ENCODE measurements around the gene PXMP4.
A peak's percentile ranks its signal among the peaks of the same experiment; 100 is the strongest.

PXMP4 gene

GRCh38 chr20:33687993-33688937 is 31.8 kb downstream of the PXMP4 start:
- Histone ChIP-seq H3K4ac (ENCODE audit: low read depth, low read length) (no peak overlapping the region), H4K91ac (ENCODE audit: low read depth, low read length) (no peak overlapping the region), H2AK5ac (ENCODE audit: low read length) (no peak overlapping the region), H2BK5ac (ENCODE audit: low read depth, low read length, poor library complexity) (no peak overlapping the region), H3K9ac (ENCODE audit: low read length) (no peak overlapping the region), H3K79me1 (ENCODE audit: low read length) (no peaks in the 10 kb centered on the region), H2BK12ac (ENCODE audit: low read length) (no peak overlapping the region), H3K23ac (ENCODE audit: low read length) (no peak overlapping the region), H3K14ac (ENCODE audit: low read length) (no peak overlapping the region), H4K8ac (ENCODE audit: low read depth, low read length) (no peak overlapping the region), H3K4me3 (ENCODE audit: low read depth, low read length) (no peak overlapping the region), H3K4me2 (ENCODE audit: low read length) (no peak overlapping the region), H4K12ac (ENCODE audit: low read depth, low read length) (no peak overlapping the region), H3K27ac (ENCODE audit: low read depth, low read length) (no peak overlapping the region), H3K36me3 (ENCODE audit: control insufficient read depth in 1 of 2, insufficient read depth in 2 of 2, low read length in 2 of 2) (no peaks in the 10 kb centered on the region), H2AFZ (ENCODE audit: insufficient read depth, low read length, poor library complexity) (no peak overlapping the region), H2BK120ac (ENCODE audit: insufficient read depth, low read length, poor library complexity) (no peak overlapping the region), H3K9me3 (ENCODE audit: insufficient read depth, low read depth, low read length) (no peaks in the 10 kb centered on the region), H3K18ac (ENCODE audit: low read length) (no peak overlapping the region), H3K79me2 (ENCODE audit: control insufficient read depth, insufficient read depth, low read length, poor library complexity) (peaks cover 2% of the 10 kb centered on the region), H3K27me3 (ENCODE audit: insufficient read depth, low read length) (no peaks in the 10 kb centered on the region), H3K4me1 (ENCODE audit: control insufficient read depth in 1 of 2, insufficient read depth in 2 of 2, low read length in 2 of 2) (peaks cover 8 to 14% of the 10 kb centered on the region in 2 experiments)
- DNase-seq: no peak
- WGBS (ENCODE audit: extremely low coverage, insufficient coverage, insufficient read length): no CpG with 5 or more reads among the region's 3 CpGs

GRCh38 chr20:33687370-33687915 is 32.7 kb downstream of the PXMP4 start:
- H2BK12ac ChIP-seq (ENCODE audit: low read length): no peak overlapping the region
- no peak overlapping the region for H4K91ac ChIP-seq (ENCODE audit: low read depth, low read length)
- H3K18ac ChIP-seq (ENCODE audit: low read length): no peak overlapping the region
- H2BK120ac ChIP-seq (ENCODE audit: insufficient read depth, low read length, poor library complexity): no peak overlapping the region
- H3K9me3 ChIP-seq (ENCODE audit: insufficient read depth, low read depth, low read length): no peaks in the 10 kb centered on the region
- H3K23ac ChIP-seq (ENCODE audit: low read length): no peak overlapping the region
- H3K4me3 ChIP-seq (ENCODE audit: low read depth, low read length): no peak overlapping the region
- no peaks in the 10 kb centered on the region for H3K27me3 ChIP-seq (ENCODE audit: insufficient read depth, low read length)
- no peak overlapping the region for H3K4me2 ChIP-seq (ENCODE audit: low read length)
- H3K27ac ChIP-seq (ENCODE audit: low read depth, low read length): no peak overlapping the region
- no peak overlapping the region for H3K4ac ChIP-seq (ENCODE audit: low read depth, low read length)
- H3K4me1 ChIP-seq (ENCODE audit: control insufficient read depth in 1 of 2, insufficient read depth in 2 of 2, low read length in 2 of 2): peaks cover 8 to 14% of the 10 kb centered on the region in 2 experiments
- WGBS (ENCODE audit: extremely low coverage, insufficient coverage, insufficient read length): no CpG with 5 or more reads among the region's 8 CpGs
- no peak overlapping the region for H3K9ac ChIP-seq (ENCODE audit: low read length)
- H3K36me3 ChIP-seq (ENCODE audit: control insufficient read depth in 1 of 2, insufficient read depth in 2 of 2, low read length in 2 of 2): no peaks in the 10 kb centered on the region
- no peak overlapping the region for H2BK5ac ChIP-seq (ENCODE audit: low read depth, low read length, poor library complexity)
- no peak overlapping the region for H2AFZ ChIP-seq (ENCODE audit: insufficient read depth, low read length, poor library complexity)
- H3K79me2 ChIP-seq (ENCODE audit: control insufficient read depth, insufficient read depth, low read length, poor library complexity): peaks cover 2% of the 10 kb centered on the region
- DNase-seq: no peak
- no peak overlapping the region for H4K12ac ChIP-seq (ENCODE audit: low read depth, low read length)
- no peak overlapping the region for H3K14ac ChIP-seq (ENCODE audit: low read length)
- H2AK5ac ChIP-seq (ENCODE audit: low read length): no peak overlapping the region
- H3K79me1 ChIP-seq (ENCODE audit: low read length): no peaks in the 10 kb centered on the region
- H4K8ac ChIP-seq (ENCODE audit: low read depth, low read length): no peak overlapping the region

- peak overlapping the region; percentile 1 for H4K12ac ChIP-seq (ENCODE audit: low read depth, low read length)
- no peak overlapping the region for H4K91ac ChIP-seq (ENCODE audit: low read depth, low read length)
- no peaks in the 10 kb centered on the region for H3K27me3 ChIP-seq (ENCODE audit: insufficient read depth, low read length)
- H3K18ac ChIP-seq (ENCODE audit: low read length): no peak overlapping the region
- no peak overlapping the region for H3K4ac ChIP-seq (ENCODE audit: low read depth, low read length)
- no peak overlapping the region for H3K14ac ChIP-seq (ENCODE audit: low read length)
- no peaks in the 10 kb centered on the region for H3K36me3 ChIP-seq (ENCODE audit: control insufficient read depth in 1 of 2, insufficient read depth in 2 of 2, low read length in 2 of 2)
- no peak overlapping the region for H2BK5ac ChIP-seq (ENCODE audit: low read depth, low read length, poor library complexity)
- no peak overlapping the region for H3K23ac ChIP-seq (ENCODE audit: low read length)
- H3K27ac ChIP-seq (ENCODE audit: low read depth, low read length): no peak overlapping the region
- H4K8ac ChIP-seq (ENCODE audit: low read depth, low read length): peak overlapping the region; percentile 51
- peak overlapping the region; percentile 38 for H2AFZ ChIP-seq (ENCODE audit: insufficient read depth, low read length, poor library complexity)
- H3K4me2 ChIP-seq (ENCODE audit: low read length): peak overlapping the region; percentile 68
- H3K9ac ChIP-seq (ENCODE audit: low read length): no peak overlapping the region
- H3K79me1 ChIP-seq (ENCODE audit: low read length): no peaks in the 10 kb centered on the region
- H3K4me3 ChIP-seq (ENCODE audit: low read depth, low read length): no peak overlapping the region
- peaks cover 8 to 14% of the 10 kb centered on the region in 2 experiments for H3K4me1 ChIP-seq (ENCODE audit: control insufficient read depth in 1 of 2, insufficient read depth in 2 of 2, low read length in 2 of 2)
- H2AK5ac ChIP-seq (ENCODE audit: low read length): no peak overlapping the region
- H3K79me2 ChIP-seq (ENCODE audit: control insufficient read depth, insufficient read depth, low read length, poor library complexity): peaks cover 2% of the 10 kb centered on the region
- WGBS (ENCODE audit: extremely low coverage, insufficient coverage, insufficient read length): no CpG with 5 or more reads among the region's 14 CpGs
- no peaks in the 10 kb centered on the region for H3K9me3 ChIP-seq (ENCODE audit: insufficient read depth, low read depth, low read length)
- no peak overlapping the region for H2BK12ac ChIP-seq (ENCODE audit: low read length)
- H2BK120ac ChIP-seq (ENCODE audit: insufficient read depth, low read length, poor library complexity): no peak overlapping the region
- no peak for DNase-seq
Observed at GRCh38 chr20:33686984-33687366, 33.1 kb downstream of the PXMP4 start.

GRCh38 chr20:33686100-33686983 is 33.8 kb downstream of the PXMP4 start, which contains the start of gene E2F1:
TSS of gene E2F1 (minus strand) at chr20:33686385. CDS start at chr20:33686264, 121 bp downstream.
- Histone ChIP-seq H2AK5ac (ENCODE audit: low read length) (no peak within 1 kb of the TSS), H3K9me3 (ENCODE audit: insufficient read depth, low read depth, low read length) (no peaks in the 10 kb centered on the region), H3K23ac (ENCODE audit: low read length) (no peak within 1 kb of the TSS), H3K14ac (ENCODE audit: low read length) (no peak within 1 kb of the TSS), H3K4me3 (ENCODE audit: low read depth, low read length) (peak within 1 kb of the TSS; percentile 67), H4K8ac (ENCODE audit: low read depth, low read length) (peak within 1 kb of the TSS; percentile 51), H3K4ac (ENCODE audit: low read depth, low read length) (no peak within 1 kb of the TSS), H3K18ac (ENCODE audit: low read length) (peak within 1 kb of the TSS; percentile 14), H3K27ac (ENCODE audit: low read depth, low read length) (no peak within 1 kb of the TSS), H2BK120ac (ENCODE audit: insufficient read depth, low read length, poor library complexity) (no peak within 1 kb of the TSS), H3K36me3 (ENCODE audit: control insufficient read depth in 1 of 2, insufficient read depth in 2 of 2, low read length in 2 of 2) (no peaks in the 10 kb centered on the region), H2BK12ac (ENCODE audit: low read length) (no peak within 1 kb of the TSS), H4K91ac (ENCODE audit: low read depth, low read length) (peak within 1 kb of the TSS; percentile 67), H3K27me3 (ENCODE audit: insufficient read depth, low read length) (no peaks in the 10 kb centered on the region), H3K9ac (ENCODE audit: low read length) (peak within 1 kb of the TSS; percentile 72), H2BK5ac (ENCODE audit: low read depth, low read length, poor library complexity) (no peak within 1 kb of the TSS), H2AFZ (ENCODE audit: insufficient read depth, low read length, poor library complexity) (peak within 1 kb of the TSS; percentile 38), H3K4me2 (ENCODE audit: low read length) (peak within 1 kb of the TSS; percentile 85), H3K79me1 (ENCODE audit: low read length) (no peaks in the 10 kb centered on the region), H3K79me2 (ENCODE audit: control insufficient read depth, insufficient read depth, low read length, poor library complexity) (peaks cover 2% of the 10 kb centered on the region), H3K4me1 (ENCODE audit: control insufficient read depth in 1 of 2, insufficient read depth in 2 of 2, low read length in 2 of 2) (peaks cover 8 to 14% of the 10 kb centered on the region in 2 experiments), H4K12ac (ENCODE audit: low read depth, low read length) (peak within 1 kb of the TSS; percentile 1)
- peak; percentile 95 to 98 for DNase-seq
- no CpG with 5 or more reads among the region's 101 CpGs for WGBS (ENCODE audit: extremely low coverage, insufficient coverage, insufficient read length)
